Measurements from ENCODE around the gene TLN1. TPM values are rescaled to one million over a fixed set of nuclear protein-coding genes. Genes with fewer than 3 reads are reported as not detected.

TLN1 gene
- total and polyA plus RNA-seq, 2 of the 8 experiments (the other 6 are each of a cell fraction or from before 2014, with no cell fraction given) = 28.1 to 90.1 TPM

GRCh38 chr9:35729700-35730485 is 2.1 kb downstream of the TLN1 start:
- Histone ChIP-seq H2BK20ac (ENCODE audit: low read length) (no peak overlapping the region), H4K5ac (ENCODE audit: insufficient read length, low read depth, low read length) (no peak overlapping the region), H3K14ac (ENCODE audit: insufficient read length) (no peak overlapping the region), H2BK5ac (ENCODE audit: low read depth, low read length) (no peak overlapping the region), H3K23me2 (ENCODE audit: low read depth, low read length) (peaks cover 15% of the 10 kb centered on the region; the same call in 1 of the 2 replicates), H3K9me3 (ENCODE audit: insufficient read depth in 2 of 2, low read depth in 1 of 2, low read length in 1 of 2) (no peaks in the 10 kb centered on the region; a peak in 1 of 4 replicates), H2BK120ac (replicated peaks; ENCODE audit: low read depth, low read length) (no peak overlapping the region), H2AK5ac (ENCODE audit: low read depth, low read length) (peak overlapping the region; percentile 17; the same call in 1 of the 2 replicates), H4K20me1 (replicated peaks in 1 of 2; ENCODE audit: control insufficient read depth in 1 of 2, insufficient read depth in 2 of 2, low read length in 2 of 2) (peaks cover 0 to 6% of the 10 kb centered on the region in 2 experiments), H4K91ac (replicated peaks; ENCODE audit: insufficient read length, low read length) (no peak overlapping the region), H3K18ac (ENCODE audit: extremely low read depth, low read length) (no peak overlapping the region), H3K4ac (replicated peaks; ENCODE audit: insufficient read length, low read depth, low read length) (no peak overlapping the region), H2AFZ (ENCODE audit: low read length) (no peak overlapping the region), H3K79me1 (ENCODE audit: low read depth, low read length) (peaks cover 16% of the 10 kb centered on the region), H3K4me2 (ENCODE audit: insufficient read depth in 1 of 2, low read depth in 2 of 2, low read length in 2 of 2) (peak overlapping the region; percentile 92 to 94), H4K8ac (ENCODE audit: extremely low read depth, insufficient read depth, low read length) (no peak overlapping the region), H3K27ac (ENCODE audit: low read depth, low read length) (no peak overlapping the region), H3K23ac (ENCODE audit: insufficient read length) (no peak overlapping the region), H3K36me3 (ENCODE audit: control insufficient read depth in 2 of 4, insufficient read depth in 4 of 4, low read length in 3 of 4) (peaks cover 0 to 5% (median 2%) of the 10 kb centered on the region in 4 experiments), H2BK12ac (ENCODE audit: low read depth, low read length) (no peak overlapping the region), H3K56ac (replicated peaks; ENCODE audit: insufficient read length, low read depth, low read length) (no peak overlapping the region), H3K4me3 (ENCODE audit: extremely low read depth in 1 of 4, insufficient read depth in 2 of 4, low read depth in 3 of 4, low read length in 4 of 4) (peak overlapping the region in 2 of 4 experiments; percentile 24 to 79; a peak in 3 of 8 replicates), H3K79me2 (ENCODE audit: control insufficient read depth in 1 of 2, insufficient read depth in 2 of 2, low read length in 2 of 2) (peaks cover 2 to 59% of the 10 kb centered on the region in 2 experiments), H3K9ac (replicated peaks in 1 of 4; ENCODE audit: extremely low read depth in 1 of 4, low read depth in 3 of 4, low read length in 3 of 4) (no peak overlapping the region), H3K27me3 (replicated peaks in 1 of 4; ENCODE audit: control insufficient read depth in 3 of 4, extremely low read depth in 1 of 4, insufficient read depth in 3 of 4, low read length in 3 of 4) (no peaks in the 10 kb centered on the region), H2BK15ac (ENCODE audit: low read length) (no peak overlapping the region), H3K4me1 (replicated peaks in 1 of 4; ENCODE audit: control insufficient read depth in 3 of 4, insufficient read depth in 4 of 4, low read length in 3 of 4) (peaks cover 21 to 46% (median 32%) of the 10 kb centered on the region in 4 experiments)
- POLR2A ChIA-PET (ENCODE audit: partially characterized antibody) = interaction anchor here (0.6 to 11.1 kb wide), 10 partner anchors 11 to 83 kb away, joined by 3 to 158 read pairs (median 10); partner anchors contain the start of genes ARHGEF39, GBA2, RGP1 and TPM2
- 21% methylated on average over 6 of the region's 6 CpGs; no CpG with 5 or more reads in 1 of the 2 experiments for WGBS, 2 experiments (ENCODE audit: extremely low coverage in 1 of 2, insufficient coverage in 1 of 2, insufficient read length in 1 of 2, insufficient replicate concordance in 2 of 2, low coverage in 1 of 2, low lambda C conversion rate in 2 of 2, missing lambda C conversion rate in 1 of 2)
- DNase-seq (ENCODE audit: low read depth in 1 of 2, low spot score in 2 of 2) (no peak), FAIRE-seq (no peak)
- CTCF ChIA-PET (ENCODE audit: partially characterized antibody) = interaction anchor here (0.6 to 16.0 kb wide), 16 partner anchors 11 to 195 kb away, joined by 3 to 198 read pairs (median 10); partner anchors contain the start of genes ARHGEF39, CCDC107, GBA2 and MSMP
- TF ChIP-seq CTBP2 (IDR thresholded peaks at IDR 0.05; ENCODE audit: borderline replicate concordance, insufficient read depth, insufficient read length, low read length) (no peak), CTCF (IDR thresholded peaks at IDR 0.05; ENCODE audit: control extremely low read depth in 1 of 3, insufficient read depth in 1 of 3, low read depth in 1 of 3, low read length in 3 of 3) (peak; percentile 41 to 72 (median 50)), RAD21 (IDR thresholded peaks at IDR 0.05 in 1 of 2, conservative IDR thresholded peaks at IDR 0.05 in 1 of 2; ENCODE audit: low read depth in 2 of 2, low read length in 2 of 2) (peak in 1 of 2 experiments; percentile 30; a peak in 2 of 4 replicates), TBP (IDR thresholded peaks at IDR 0.05; ENCODE audit: low read depth, low read length) (0 out of 2 replicates have a peak, but pooled peaks have one; percentile 13), ATF3 (IDR thresholded peaks at IDR 0.05; ENCODE audit: insufficient read depth, low read depth, low read length) (no peak), SP1 (IDR thresholded peaks at IDR 0.05; ENCODE audit: low read depth, low read length) (peak; percentile 6; the same call in 1 of the 2 replicates)
